Pancreas (tissue), 10 donors: ENCODE measurements around the gene BCL3. TPM values are rescaled to one million over a fixed set of nuclear protein-coding genes. Genes with fewer than 3 reads are reported as not detected.

Experiments used
- ATAC-seq, 4 donors: fragments of 200-7000 bp; cut with Tn5 transposase; one replicate each; pipeline versions ENCODE4 v1.8.0 to v1.9.1; 2020; ENCODE audit warnings: mild to moderate bottlenecking in 4 of 4, moderate library complexity in 4 of 4
- DNase-seq, 6 donors: peaks; one replicate each; pipeline ENCODE4 v3.0.0-alpha.2; 2020
- FAIRE-seq: peaks from 2 replicates; lab custom pipeline; 2012; peaks lifted over from hg19 to GRCh38; lab: Jason Lieb, UNC
- H3K27ac ChIP-seq, 4 donors: fragments of 200-600 bp; sonication (generic); 1 replicate in 3 of 4; 2 replicates in 1 of 4; pipeline versions ENCODE4 v1.5.0 to v1.8.0; 2020
- H3K27me3 ChIP-seq, 4 donors: fragments of 200-600 bp; one replicate each; pipeline ENCODE4 v1.8.0; 2021
- H3K36me3 ChIP-seq, 3 donors: fragments of 200-600 bp; sonication (generic) in 1 of 3; one replicate each; pipeline versions ENCODE4 v1.5.0 to v1.8.0; 2020 to 2021
- H3K4me1 ChIP-seq, 3 donors: fragments of 200-600 bp; one replicate each; pipeline ENCODE4 v1.8.0; 2021
- H3K4me3 ChIP-seq, 4 donors: fragments of 200-600 bp; sonication (generic) in 2 of 4; one replicate each; pipeline versions ENCODE4 v1.5.0 to v1.8.0; 2020 to 2021
- H3K9me3 ChIP-seq, 4 donors: fragments of 200-600 bp; one replicate each; pipeline ENCODE4 v1.8.0; 2021
- CTCF ChIP-seq, 4 donors: fragments of 200-600 bp; sonication (generic) in 3 of 4; IDR thresholded peaks; one replicate each; pipeline versions ENCODE4 v1.5.0 to v1.8.0; 2021; ENCODE audit warnings: antibody characterized with exemption in 4 of 4
- WGBS, 2 donors: extraction: QIAGEN DNeasy Blood & Tissue Kit; methylation state at CpG; one replicate each; pipeline ENCODE4 v1.1.7; 2013; 5-methylcytosine and 5-hydroxymethylcytosine counted together
- intact Hi-C, 3 donors: fragments of 100-400 bp; cut with DNase I; formaldehyde crosslinking; loops; one replicate each; pipeline versions ENCODE4 v1.11.1 to v1.14.2; 2022
- microRNA-seq, 2 donors: library from miRNA; unstranded; fragments of <30 nt; microRNA quantifications; one replicate each; pipeline versions ENCODE4 to v1.1.0, GENCODE V29; 2019 to 2020
- polyA plus RNA-seq, 2 donors: library from polyadenylated mRNA; stranded (reverse); fragments of 200-250 nt; gene quantifications; one replicate each; pipeline ENCODE4 v1.2.3, GENCODE V29; 2013
- total RNA-seq, 6 donors: library from RNA; stranded (reverse); fragmentation: NEBNext Ultra II Directional in 4 of 6; extraction: Animal tissue kit (Norgen Biotek cat#: 25700) in 4 of 6; gene quantifications; one replicate each; pipeline versions ENCODE4 v1.2.1 to v1.2.4, GENCODE V29; 2021 to 2023
- donor health status: healthy with polysubstance abuse.
- donor health status: DM: no; HTN: no; CAD: no; lungs with moderate emphysema.
- donor health status: DM: no; HTN: no; CAD: no.
- donor health status: control.
- donor health status: control.
- donor health status: Bipolar disorder and iron deficiency.
- donor health status: DM: yes; HTN: yes; CAD: no.
- donor health status: DM: no; HTN: no; CAD: no.
- donor health status: DM: no; HTN: no; CAD: no.
- donor health status: DM: yes; HTN: yes; CAD: no.

Gene BCL3
- total and polyA plus RNA-seq, 8 donors, result 13.9 to 113 (median 36.5) TPM

- DNase-seq (peak in 2 of 6 donors; percentile 50 to 53), FAIRE-seq (no peak), ATAC-seq (peak in 3 of 4 donors; percentile 33 to 58 (median 41))
- H3K27me3 ChIP-seq, result no peaks in the 10 kb centered on the region
- 44% methylated on average over 5 of the region's 5 CpGs for WGBS, 2 donors
- no peaks in the 10 kb centered on the region for H3K36me3 ChIP-seq
- intact Hi-C loops, result no loop called here
- H3K9me3 ChIP-seq, result no peaks in the 10 kb centered on the region
- H3K27ac ChIP-seq, result peak overlapping the region in 3 of 4 donors; percentile 82 to 85 (median 83)
- peaks cover 7 to 18% (median 14%) of the 10 kb centered on the region in 3 donors for H3K4me1 ChIP-seq
- no peak for TF ChIP-seq CTCF (IDR thresholded peaks at IDR 0.05)
- H3K4me3 ChIP-seq, result no peak overlapping the region
Measured at GRCh38 chr19:44807162-44807561, 58.7 kb downstream of the BCL3 start.

GRCh38 chr19:44807652-44808462 is 59.3 kb downstream of the BCL3 start:
- Histone ChIP-seq H3K4me1 (peaks cover 7 to 18% (median 14%) of the 10 kb centered on the region in 3 donors), H3K9me3 (no peaks in the 10 kb centered on the region), H3K4me3 (peak overlapping the region in 2 of 4 donors; percentile 43 to 68), H3K36me3 (no peaks in the 10 kb centered on the region), H3K27ac (peak overlapping the region; percentile 82 to 85 (median 84)), H3K27me3 (no peaks in the 10 kb centered on the region)
- FAIRE-seq (no peak), DNase-seq (peak in 4 of 6 donors; percentile 65 to 76 (median 69)), ATAC-seq (peak; percentile 69 to 84 (median 72))
- TF ChIP-seq CTCF (IDR thresholded peaks at IDR 0.05), result peak in 1 of 4 donors; percentile 10
- intact Hi-C loops, result no loop called here
- 15 to 19% methylated on average over 14 of the region's 14 CpGs for WGBS, 2 donors

- DNase-seq (peak; percentile 74 to 94 (median 86)), FAIRE-seq (no peak), ATAC-seq (peak; percentile 83 to 88 (median 88))
- H3K4me3 ChIP-seq, result peak within 1 kb of the TSS; percentile 40 to 68 (median 44)
- H3K36me3 ChIP-seq, result no peaks in the 10 kb centered on the region
- peak within 1 kb of the TSS; percentile 82 to 85 (median 84) for H3K27ac ChIP-seq
- H3K27me3 ChIP-seq, result no peaks in the 10 kb centered on the region
- no peak for TF ChIP-seq CTCF (IDR thresholded peaks at IDR 0.05)
- intact Hi-C loops, result no loop called here
- H3K4me1 ChIP-seq, result peaks cover 7 to 18% (median 14%) of the 10 kb centered on the region in 3 donors
- 2% methylated on average over 43 to 59 of the region's 59 CpGs for WGBS, 2 donors
- no peaks in the 10 kb centered on the region for H3K9me3 ChIP-seq
Measured at GRCh38 chr19:44808463-44809371, 60.2 kb downstream of the BCL3 start, which contains the start of gene BCAM. Gene BCAM (plus strand): TSS chr19:44809103. CDS start chr19:44809125, 22 bp downstream.

Small RNAs within 50 kb of the gene (microRNA-seq; reads per million reads assigned to microRNA genes)
- gene MIR8085, result 0 to 0.29 reads per million in 2 donors

Other genes with a start within 250 kb of the BCL3 start
- 1 to 10 TPM; 2.6 to 5.8 (median 3.6) TPM for gene ZNF180, start 248.2 kb upstream of the BCL3 start, total RNA-seq
- 1 to 10 TPM; 2.9 to 4.3 TPM for gene ZNF180, start 248.2 kb upstream of the BCL3 start, polyA plus RNA-seq
- not detected for gene CEACAM20, start 219.0 kb upstream of the BCL3 start, total RNA-seq
- gene CEACAM20, start 219.0 kb upstream of the BCL3 start, polyA plus RNA-seq, result not detected
- 1 to 10 TPM in 4 of 6 donors, under 1 TPM in 2; 0.43 to 1.3 (median 1.3) TPM for gene IGSF23, start 135.1 kb upstream of the BCL3 start, total RNA-seq
- gene IGSF23, start 135.1 kb upstream of the BCL3 start, polyA plus RNA-seq, result 1 to 10 TPM; 1.1 TPM
- gene PVR, start 104.8 kb upstream of the BCL3 start, total RNA-seq, result 10 to 100 TPM in 5 of 6 donors, 1 to 10 TPM in 1; 9.3 to 19.8 (median 14.8) TPM
- gene PVR, start 104.8 kb upstream of the BCL3 start, polyA plus RNA-seq, result 10 to 100 TPM; 25.2 to 28.8 TPM
- gene CEACAM19, start 77.2 kb upstream of the BCL3 start, total RNA-seq, result 1 to 10 TPM; 2.4 to 6.4 (median 4.0) TPM
- 10 to 100 TPM; 20.6 to 27.7 TPM for gene CEACAM19, start 77.2 kb upstream of the BCL3 start, polyA plus RNA-seq
- 1 to 10 TPM in 1 of 6 donors, under 1 TPM in 3, not detected in 2; 0.16 to 1.0 (median 0.31) TPM for gene CEACAM16, start 49.6 kb upstream of the BCL3 start, total RNA-seq
- under 1 TPM in 1 of 2 donors, not detected in 1; 0.57 TPM for gene CEACAM16, start 49.6 kb upstream of the BCL3 start, polyA plus RNA-seq
- 10 to 100 TPM; 10.1 to 14.8 (median 12.1) TPM for gene CBLC, start 29.2 kb downstream of the BCL3 start, total RNA-seq
- 10 to 100 TPM; 16.5 to 29.7 TPM for gene CBLC, start 29.2 kb downstream of the BCL3 start, polyA plus RNA-seq
- 10 to 100 TPM; 28.8 to 74.5 (median 40.5) TPM for gene BCAM, start 60.4 kb downstream of the BCL3 start, total RNA-seq
- gene BCAM, start 60.4 kb downstream of the BCL3 start, polyA plus RNA-seq, result 100 to 1,000 TPM in 1 of 2 donors, 10 to 100 TPM in 1; 99.5 to 140 TPM
- gene NECTIN2, start 97.6 kb downstream of the BCL3 start, total RNA-seq, result 100 to 1,000 TPM in 1 of 6 donors, 10 to 100 TPM in 5; 26.7 to 101 (median 40.2) TPM
- gene NECTIN2, start 97.6 kb downstream of the BCL3 start, polyA plus RNA-seq, result 100 to 1,000 TPM in 1 of 2 donors, 10 to 100 TPM in 1; 93.6 to 101 TPM
- 10 to 100 TPM; 12.8 to 28.8 (median 17.4) TPM for gene TOMM40, start 142.5 kb downstream of the BCL3 start, total RNA-seq
- gene TOMM40, start 142.5 kb downstream of the BCL3 start, polyA plus RNA-seq, result 10 to 100 TPM; 17.4 to 18.3 TPM
- 100 to 1,000 TPM in 1 of 6 donors, 10 to 100 TPM in 3, 1 to 10 TPM in 2; 3.1 to 379 (median 16.5) TPM for gene APOE, start 157.1 kb downstream of the BCL3 start, total RNA-seq
- 10 to 100 TPM; 14.8 to 45.1 TPM for gene APOE, start 157.1 kb downstream of the BCL3 start, polyA plus RNA-seq
- gene APOC1, start 165.9 kb downstream of the BCL3 start, total RNA-seq, result 100 to 1,000 TPM in 1 of 6 donors, 10 to 100 TPM in 1, 1 to 10 TPM in 4; 1.1 to 213 (median 5.7) TPM
- 1 to 10 TPM; 5.0 to 7.6 TPM for gene APOC1, start 165.9 kb downstream of the BCL3 start, polyA plus RNA-seq
- gene APOC4, start 193.5 kb downstream of the BCL3 start, total RNA-seq, result under 1 TPM in 1 of 6 donors, not detected in 5; 0.47 TPM
- gene APOC4, start 193.5 kb downstream of the BCL3 start, polyA plus RNA-seq, result not detected
- gene APOC2, start 197.3 kb downstream of the BCL3 start, total RNA-seq, result 10 to 100 TPM in 1 of 6 donors, 1 to 10 TPM in 1, under 1 TPM in 2, not detected in 2; 0.49 to 22.1 (median 3.8) TPM
- gene APOC2, start 197.3 kb downstream of the BCL3 start, polyA plus RNA-seq, result 1 to 10 TPM in 1 of 2 donors, under 1 TPM in 1; 0.54 to 2.2 TPM
- gene CLPTM1, start 206.7 kb downstream of the BCL3 start, total RNA-seq, result 10 to 100 TPM; 56.4 to 73.6 (median 63.8) TPM
- 10 to 100 TPM; 74.5 to 81.9 TPM for gene CLPTM1, start 206.7 kb downstream of the BCL3 start, polyA plus RNA-seq